ENCODE measurements around the gene NGLY1.

The NGLY1 gene

GRCh38 chr3:25768851-25769250 lies 14.4 kb downstream of the NGLY1 start:
- no peak for DNase-seq (ENCODE audit: low read depth)
- H3K4me3 ChIP-seq (ENCODE audit: low read depth, low read length), result no peak overlapping the region
- TF ChIP-seq CTCF (conservative IDR thresholded peaks at IDR 0.05; ENCODE audit: low read depth, low read length), result no peak

- no peak for TF ChIP-seq CTCF (conservative IDR thresholded peaks at IDR 0.05; ENCODE audit: low read depth, low read length)
- no peak for DNase-seq (ENCODE audit: low read depth)
- no peak overlapping the region for H3K4me3 ChIP-seq (ENCODE audit: low read depth, low read length)
Observed at GRCh38 chr3:25751725-25752124, 31.5 kb downstream of the NGLY1 start.

GRCh38 chr3:25751048-25751447 lies 32.2 kb downstream of the NGLY1 start:
- H3K4me3 ChIP-seq (ENCODE audit: low read depth, low read length), result no peak overlapping the region
- TF ChIP-seq CTCF (conservative IDR thresholded peaks at IDR 0.05; ENCODE audit: low read depth, low read length), result no peak
- DNase-seq (ENCODE audit: low read depth), result no peak

GRCh38 chr3:25749031-25749581 lies 34.1 kb downstream of the NGLY1 start:
- H3K4me3 ChIP-seq (ENCODE audit: low read depth, low read length), result no peak overlapping the region
- TF ChIP-seq CTCF (conservative IDR thresholded peaks at IDR 0.05; ENCODE audit: low read depth, low read length), result no peak
- no peak for DNase-seq (ENCODE audit: low read depth)

GRCh38 chr3:25748189-25748588 lies 35.1 kb downstream of the NGLY1 start:
- no peak overlapping the region for H3K4me3 ChIP-seq (ENCODE audit: low read depth, low read length)
- DNase-seq (ENCODE audit: low read depth), result no peak
- no peak for TF ChIP-seq CTCF (conservative IDR thresholded peaks at IDR 0.05; ENCODE audit: low read depth, low read length)

- peak; percentile 48 for DNase-seq (ENCODE audit: low read depth)
- no peak for TF ChIP-seq CTCF (conservative IDR thresholded peaks at IDR 0.05; ENCODE audit: low read depth, low read length)
- H3K4me3 ChIP-seq (ENCODE audit: low read depth, low read length), result no peak overlapping the region
Observed at GRCh38 chr3:25747033-25747432, 36.2 kb downstream of the NGLY1 start.

GRCh38 chr3:25744470-25744869 lies 38.8 kb downstream of the NGLY1 start:
- no peak overlapping the region for H3K4me3 ChIP-seq (ENCODE audit: low read depth, low read length)
- DNase-seq (ENCODE audit: low read depth), result no peak
- no peak for TF ChIP-seq CTCF (conservative IDR thresholded peaks at IDR 0.05; ENCODE audit: low read depth, low read length)

Data from choroid plexus epithelial cell (primary cell).